Retinal pigment epithelial cell (primary cell): ENCODE results near the gene CUL9.

Source experiments
- DNase-seq: peaks from one replicate; pipeline ENCODE4 v3.0.0-alpha.2; 2010; ENCODE audit warnings: low read depth
- H3K4me3 ChIP-seq: 2 replicates; pipeline ENCODE4 v1.5.1; 2011; ENCODE audit warnings: mild to moderate bottlenecking, low read length, control low read depth, moderate library complexity
- TF ChIP-seq, protein P1 (sequence below): conservative IDR thresholded peaks from 2 replicates; pipeline ENCODE4 v1.5.1; 2011; ENCODE audit warnings: low read depth, low read length, control low read depth, inconsistent platforms

Gene CUL9

DNA sequence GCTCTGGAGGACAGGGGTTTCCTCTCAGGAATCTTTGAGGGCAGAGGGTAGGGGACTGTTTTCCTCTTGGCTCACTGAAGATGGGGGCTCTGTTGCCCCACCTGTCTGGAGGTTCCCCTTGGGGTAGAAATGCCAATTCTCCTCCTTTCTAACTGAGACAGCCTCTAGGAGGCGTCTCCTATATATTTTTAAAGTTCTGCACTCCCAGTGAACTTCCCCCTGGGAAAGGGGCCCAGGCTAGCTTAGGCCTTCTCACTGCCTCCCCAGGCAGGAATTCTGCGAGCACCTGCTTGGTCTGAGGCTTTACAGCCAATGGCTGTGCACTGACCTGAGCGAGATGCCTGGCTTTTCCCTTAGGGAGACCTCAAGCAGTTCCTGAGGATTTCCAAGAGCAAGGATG lies 35.7 kb upstream of the CUL9 start:
- TF ChIP-seq, protein P1, sequence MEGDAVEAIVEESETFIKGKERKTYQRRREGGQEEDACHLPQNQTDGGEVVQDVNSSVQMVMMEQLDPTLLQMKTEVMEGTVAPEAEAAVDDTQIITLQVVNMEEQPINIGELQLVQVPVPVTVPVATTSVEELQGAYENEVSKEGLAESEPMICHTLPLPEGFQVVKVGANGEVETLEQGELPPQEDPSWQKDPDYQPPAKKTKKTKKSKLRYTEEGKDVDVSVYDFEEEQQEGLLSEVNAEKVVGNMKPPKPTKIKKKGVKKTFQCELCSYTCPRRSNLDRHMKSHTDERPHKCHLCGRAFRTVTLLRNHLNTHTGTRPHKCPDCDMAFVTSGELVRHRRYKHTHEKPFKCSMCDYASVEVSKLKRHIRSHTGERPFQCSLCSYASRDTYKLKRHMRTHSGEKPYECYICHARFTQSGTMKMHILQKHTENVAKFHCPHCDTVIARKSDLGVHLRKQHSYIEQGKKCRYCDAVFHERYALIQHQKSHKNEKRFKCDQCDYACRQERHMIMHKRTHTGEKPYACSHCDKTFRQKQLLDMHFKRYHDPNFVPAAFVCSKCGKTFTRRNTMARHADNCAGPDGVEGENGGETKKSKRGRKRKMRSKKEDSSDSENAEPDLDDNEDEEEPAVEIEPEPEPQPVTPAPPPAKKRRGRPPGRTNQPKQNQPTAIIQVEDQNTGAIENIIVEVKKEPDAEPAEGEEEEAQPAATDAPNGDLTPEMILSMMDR: no peak
- no peak overlapping the region for H3K4me3 ChIP-seq
- no peak for DNase-seq

DNA sequence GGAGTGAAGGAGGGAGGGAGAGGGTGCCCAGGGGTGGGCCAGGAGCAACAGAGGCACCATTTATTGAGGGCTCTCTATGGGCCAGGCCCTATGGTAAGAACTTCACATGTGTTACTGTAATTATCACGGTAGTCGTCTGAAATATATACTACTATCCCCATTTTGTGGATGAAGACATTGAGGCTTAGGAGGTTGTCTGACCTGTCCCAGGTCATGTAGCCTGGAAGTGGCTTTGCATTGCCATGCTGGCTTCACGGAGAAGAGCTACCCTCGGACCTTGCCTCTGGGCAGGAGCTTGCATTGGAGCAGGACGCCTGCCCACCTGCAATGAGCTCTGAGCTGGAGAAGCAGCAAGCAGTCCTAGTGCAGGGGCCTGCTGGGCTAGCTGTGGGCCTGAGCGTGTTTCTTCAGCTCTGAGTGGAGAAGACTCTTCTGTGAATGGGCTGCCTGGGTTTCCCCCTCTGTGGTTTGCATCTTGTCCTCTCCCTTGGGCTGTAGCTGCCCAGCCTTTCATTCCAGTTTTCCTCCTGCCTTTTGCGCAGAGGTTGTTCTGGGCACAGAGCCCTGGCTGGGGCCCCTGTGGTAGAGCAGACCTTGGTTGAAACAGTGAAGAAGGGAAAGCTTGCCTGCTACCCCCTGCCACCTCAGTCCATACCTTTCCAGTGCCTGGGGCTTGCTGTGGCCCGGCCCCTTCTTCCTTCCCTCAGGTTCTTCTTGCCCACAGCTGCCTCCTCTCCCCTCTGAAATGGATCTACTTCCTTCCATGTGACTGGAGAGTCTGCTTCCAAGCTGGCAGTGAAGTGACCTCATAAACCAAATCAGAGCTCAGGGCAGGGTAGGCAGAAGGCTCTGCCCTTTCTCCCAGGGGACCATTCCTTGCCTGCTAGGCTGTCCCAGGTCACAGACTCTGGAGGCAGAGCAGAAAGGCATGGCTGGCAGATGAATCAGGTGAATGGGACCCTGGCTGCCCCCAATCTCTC lies 35.0 kb upstream of the CUL9 start:
- H3K4me3 ChIP-seq: no peak overlapping the region
- DNase-seq: no peak
- TF ChIP-seq, protein P1: no peak

DNA sequence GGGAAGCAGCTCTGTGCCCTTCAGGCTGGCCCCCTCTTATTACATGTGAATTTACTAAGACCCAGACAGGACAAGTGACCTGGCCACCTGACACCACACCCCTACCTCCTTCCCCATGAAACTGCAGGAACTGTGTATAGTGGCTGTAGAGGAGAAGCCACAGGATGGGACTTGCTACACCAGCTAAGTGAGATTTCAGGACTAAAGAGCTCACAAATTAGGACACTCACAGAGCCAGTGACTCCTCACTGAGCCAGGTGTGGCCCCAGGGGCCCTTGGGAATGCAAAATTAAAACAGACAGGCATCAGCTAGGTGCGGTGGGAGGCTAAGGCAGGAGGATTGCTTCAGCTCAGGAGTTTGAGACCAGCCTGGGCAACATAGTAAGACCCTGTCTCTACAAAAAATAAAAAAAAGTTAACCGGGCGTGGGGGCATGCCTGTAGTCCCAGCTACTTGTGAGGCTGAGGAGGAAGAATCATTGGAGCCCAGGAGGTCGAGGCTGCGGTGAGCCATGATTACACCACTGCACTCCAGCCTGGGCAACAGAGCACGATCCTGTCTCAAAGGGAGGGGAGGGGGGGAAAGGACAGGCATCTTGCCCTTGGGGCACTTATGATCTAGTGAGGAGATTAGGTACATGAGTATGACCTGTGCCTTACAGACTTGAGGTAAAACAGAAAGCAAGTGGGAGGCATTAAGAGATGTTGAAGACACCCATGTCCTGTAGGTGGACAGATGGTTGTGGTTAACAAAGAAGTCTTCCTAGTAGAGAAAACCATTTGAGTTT lies 34.1 kb upstream of the CUL9 start:
- DNase-seq: no peak
- TF ChIP-seq, protein P1: no peak
- no peak overlapping the region for H3K4me3 ChIP-seq

DNA sequence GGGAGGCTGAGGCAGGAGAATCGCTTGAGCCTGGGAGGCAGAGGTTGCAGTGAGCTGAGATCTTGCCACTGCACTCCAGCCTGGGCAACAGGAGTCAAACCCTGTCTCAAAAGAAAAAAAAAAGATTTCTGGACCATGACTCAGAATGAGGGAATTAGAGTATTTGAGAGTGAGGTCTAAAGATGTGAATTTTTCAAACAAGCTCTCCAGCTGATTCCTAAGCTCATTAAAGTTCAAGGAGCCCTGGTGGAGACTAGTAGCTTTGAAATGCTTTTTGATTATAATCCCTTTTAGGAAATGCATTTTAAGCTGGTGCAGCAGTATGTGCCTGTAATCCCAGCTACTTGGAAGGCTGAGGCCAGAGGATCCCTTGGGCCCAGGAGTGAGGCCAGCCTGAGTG lies 32.7 kb upstream of the CUL9 start:
- H3K4me3 ChIP-seq: no peak overlapping the region
- TF ChIP-seq, protein P1: peak; percentile 21
- DNase-seq: peak; percentile 87

DNA sequence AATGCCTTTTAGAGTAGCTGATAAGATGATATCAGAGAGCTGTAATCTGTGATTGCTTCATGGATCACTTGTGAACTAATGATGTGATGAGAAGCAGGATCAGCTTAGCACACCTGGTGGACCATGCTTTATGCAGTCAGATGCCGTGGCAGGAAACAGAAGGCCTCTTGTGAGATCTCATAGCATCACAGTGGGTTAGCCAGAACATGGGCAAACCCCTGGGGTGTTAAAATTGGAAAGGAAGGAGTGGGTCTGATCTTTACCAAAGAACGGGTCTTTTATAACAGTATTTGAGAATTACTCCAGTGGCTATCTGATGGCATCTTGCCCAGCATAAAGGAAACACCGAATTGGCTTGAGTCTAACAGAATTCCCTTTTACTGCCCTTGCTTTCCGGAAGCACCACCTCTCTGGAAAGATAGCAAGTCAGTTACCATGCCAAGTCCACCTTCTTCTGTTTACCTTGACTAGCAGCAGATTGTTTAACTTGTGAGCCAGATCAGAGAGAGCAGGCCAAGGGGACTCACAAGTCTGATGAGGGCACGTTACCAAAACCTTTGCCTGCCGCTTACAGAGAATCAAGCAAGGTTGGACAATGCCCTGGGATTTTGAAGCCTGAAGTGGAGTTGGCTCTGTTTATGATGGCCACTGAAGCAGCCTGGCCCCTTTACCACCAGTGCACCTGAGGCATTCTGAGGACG lies 31.8 kb upstream of the CUL9 start:
- H3K4me3 ChIP-seq: no peak overlapping the region
- no peak for DNase-seq
- TF ChIP-seq, protein P1: no peak

DNA sequence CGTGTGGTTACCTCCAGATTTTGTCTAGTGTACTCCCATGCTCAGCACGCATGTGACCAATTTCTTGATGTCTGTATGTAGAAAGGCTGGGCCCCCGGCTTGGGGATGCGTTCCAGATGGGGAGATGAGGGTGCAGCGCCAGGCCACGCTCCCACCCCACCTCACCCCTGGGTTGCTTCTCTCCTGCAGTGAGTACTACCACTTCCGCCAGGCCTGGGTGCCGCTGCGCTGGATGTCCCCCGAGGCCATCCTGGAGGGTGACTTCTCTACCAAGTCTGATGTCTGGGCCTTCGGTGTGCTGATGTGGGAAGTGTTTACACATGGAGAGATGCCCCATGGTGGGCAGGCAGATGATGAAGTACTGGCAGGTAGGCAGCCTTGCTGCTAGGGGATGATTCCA lies 22.4 kb upstream of the CUL9 start:
- TF ChIP-seq, protein P1: no peak
- DNase-seq: no peak
- no peak overlapping the region for H3K4me3 ChIP-seq
